GM12878 (cell line): ENCODE results near the gene NDUFC2. TPM values are rescaled to one million over a fixed set of nuclear protein-coding genes. Genes with fewer than 3 reads are reported as not detected.

Experiments
- ATAC-seq: fragments of 200-7000 bp; cut with Tn5 transposase; 3 replicates; pipeline ENCODE4 v1.9.1; 2020; ENCODE audit warnings: mild to moderate bottlenecking, moderate library complexity
- BruUV-seq: library from RNA; stranded (reverse); fragments of 400-500 nt; replicated peaks from 2 replicates; lab custom pipeline; 2021; lab: Mats Ljungman, UMichigan
- CTCF ChIA-PET: fragments of 300-600 bp; sonication (Branson Sonifier 250); formaldehyde crosslinking; extraction: SDS; loops from one replicate; lab custom pipeline; 2021; ENCODE audit warnings: inconsistent platforms; lab: Yijun Ruan, JAX
- POLR2A ChIA-PET: fragments of 350-600 bp; formaldehyde crosslinking; extraction: SDS; loops from one replicate; lab custom pipeline; 2021; ENCODE audit warnings: inconsistent platforms; lab: Charles Lee
- RAD21 ChIA-PET: fragments of 300-600 bp; sonication (Branson Sonifier 250); formaldehyde crosslinking; loops from one replicate; lab custom pipeline; 2023; ENCODE audit warnings: antibody characterized with exemption; ENCODE audit not compliant: unreplicated experiment; lab: Charles Lee
- SMC1A ChIA-PET: fragments of 300-600 bp; sonication (Branson Sonifier 250); formaldehyde crosslinking; loops from one replicate; lab custom pipeline; 2023; ENCODE audit not compliant: unreplicated experiment, uncharacterized antibody; lab: Charles Lee
- DNase-seq: peaks from one replicate; pipeline ENCODE4 v3.0.0-alpha.2; 2011; ENCODE audit warnings: low read depth, low spot score
- FAIRE-seq: peaks from 3 replicates; lab custom pipeline; 2011; peaks lifted over from hg19 to GRCh38; lab: Jason Lieb, UNC
- H2AFZ ChIP-seq: 2 replicates; pipeline ENCODE4 v1.6.0; 2011; ENCODE audit warnings: low read depth, low read length, control low read depth; ENCODE audit not compliant: control insufficient read depth
- H3K27ac ChIP-seq: 2 replicates; pipeline ENCODE4 v1.5.1; 2011; ENCODE audit warnings: control low read depth; ENCODE audit not compliant: control insufficient read depth, insufficient read depth
- H3K27me3 ChIP-seq, 2 experiments: replicated peaks in 1 of 2; 2 replicates each; pipeline versions ENCODE4 v1.6.0 to v1.6.1; 2011; ENCODE audit warnings: low read length in 1 of 2; ENCODE audit not compliant: control insufficient read depth in 2 of 2, insufficient read depth in 2 of 2
- H3K36me3 ChIP-seq, 2 experiments: 2 replicates each; pipeline ENCODE4 v1.5.1; 2011; ENCODE audit warnings: low read length in 1 of 2; ENCODE audit not compliant: control insufficient read depth in 2 of 2, insufficient read depth in 2 of 2
- H3K4me1 ChIP-seq: 2 replicates; pipeline ENCODE4 v1.6.1; 2011; ENCODE audit warnings: mild to moderate bottlenecking, low read length, moderate library complexity, mixed read lengths; ENCODE audit not compliant: control insufficient read depth, insufficient read depth
- H3K4me2 ChIP-seq: 2 replicates; pipeline ENCODE4 v1.6.0; 2011; ENCODE audit warnings: control low read depth; ENCODE audit not compliant: control insufficient read depth, insufficient read depth
- H3K4me3 ChIP-seq: fragments of 200-600 bp; sonication (generic); 2 replicates; pipeline ENCODE4 v1.5.1; 2016
- H3K79me2 ChIP-seq: 2 replicates; pipeline ENCODE4 v1.6.0; 2011; ENCODE audit warnings: low read length; ENCODE audit not compliant: control insufficient read depth, insufficient read depth
- H3K9ac ChIP-seq: 2 replicates; pipeline ENCODE4 v1.8.0; 2011; ENCODE audit warnings: low read length, control low read depth, mixed read lengths; ENCODE audit not compliant: control insufficient read depth, insufficient read depth
- H3K9me3 ChIP-seq: replicated peaks from 3 replicates; pipeline ENCODE4 v1.5.1; 2011; ENCODE audit warnings: mild to moderate bottlenecking, low read length; ENCODE audit not compliant: control insufficient read depth, insufficient read depth
- H4K20me1 ChIP-seq: 2 replicates; pipeline ENCODE4 v1.6.0; 2011; ENCODE audit not compliant: control insufficient read depth, insufficient read depth
- BCL11A ChIP-seq: IDR thresholded peaks from 2 replicates; pipeline ENCODE4 v1.6.1; 2011; ENCODE audit warnings: low read depth, low read length
- BHLHE40 ChIP-seq, 2 experiments: fragments of 450-650 bp in 1 of 2; IDR thresholded peaks; 2 replicates each; pipeline ENCODE4 v1.6.1; 2011 to 2017; ENCODE audit warnings: low read depth in 2 of 2, borderline replicate concordance in 1 of 2, improper control_type of control experiment in 1 of 2, low read length in 1 of 2, mild to moderate bottlenecking in 1 of 2
- BRCA1 ChIP-seq: IDR thresholded peaks from 2 replicates; pipeline ENCODE4 v1.6.1; 2011; ENCODE audit warnings: low read depth, low read length, improper control_type of control experiment
- CHD2 ChIP-seq: IDR thresholded peaks from 2 replicates; pipeline ENCODE4 v1.6.1; 2011; ENCODE audit warnings: low read depth, low read length, improper control_type of control experiment, borderline replicate concordance
- DPF2 ChIP-seq: fragments of 450-650 bp; IDR thresholded peaks from 2 replicates; pipeline ENCODE4 v1.6.1; 2017; ENCODE audit warnings: mild to moderate bottlenecking
- EED ChIP-seq: sonication (generic); IDR thresholded peaks from 2 replicates; pipeline ENCODE4 v1.6.1; 2016; ENCODE audit warnings: antibody characterized with exemption, low read depth
- ESRRA ChIP-seq: IDR thresholded peaks from 2 replicates; pipeline ENCODE4 v1.6.1; 2012; ENCODE audit warnings: mild to moderate bottlenecking, low read length, improper control_type of control experiment
- FOS ChIP-seq: IDR thresholded peaks from 3 replicates; pipeline ENCODE4 v1.6.1; 2011; ENCODE audit warnings: borderline replicate concordance; ENCODE audit not compliant: insufficient read length; ENCODE audit errors: extremely low read depth
- POLR2AphosphoS5 ChIP-seq: IDR thresholded peaks from 2 replicates; pipeline ENCODE4 v1.6.1; 2011; ENCODE audit warnings: mild to moderate bottlenecking, low read length, inconsistent platforms
- RUNX3 ChIP-seq: IDR thresholded peaks from 2 replicates; pipeline ENCODE4 v1.6.1; 2012; ENCODE audit warnings: low read length, inconsistent platforms
- SMAD5 ChIP-seq: IDR thresholded peaks from 2 replicates; pipeline ENCODE4 v1.6.1; 2016; ENCODE audit warnings: antibody characterized with exemption, low read depth
- SUZ12 ChIP-seq: fragments of 200-600 bp; sonication (generic); IDR thresholded peaks from one replicate; pipeline ENCODE4 v1.6.1; 2018; ENCODE audit warnings: antibody characterized with exemption, mild to moderate bottlenecking; ENCODE audit not compliant: unreplicated experiment
- TCF3 ChIP-seq: IDR thresholded peaks from 2 replicates; pipeline ENCODE4 v1.6.1; 2012; ENCODE audit warnings: low read depth, mild to moderate bottlenecking, low read length, borderline replicate concordance; ENCODE audit not compliant: insufficient read depth
- WRNIP1 ChIP-seq: IDR thresholded peaks from 2 replicates; pipeline ENCODE4 v1.6.1; 2011; ENCODE audit warnings: low read depth, low read length, improper control_type of control experiment, borderline replicate concordance
- ZZZ3 ChIP-seq: IDR thresholded peaks from 2 replicates; pipeline ENCODE4 v1.6.1; 2011; ENCODE audit warnings: low read depth; ENCODE audit not compliant: control insufficient read depth, insufficient read length
- WGBS: methylation state at CpG from one replicate; pipeline ENCODE4 v1.1.6; 2016; ENCODE audit warnings: low lambda C conversion rate; ENCODE audit not compliant: insufficient replicate concordance, insufficient coverage; ENCODE audit errors: missing lambda C conversion rate; 5-methylcytosine and 5-hydroxymethylcytosine counted together
- in situ Hi-C: fragments of 300-500 bp; cut with MboI; formaldehyde crosslinking; loops from 9 replicates; pipeline ENCODE4 v1.14.3; 2018; ENCODE audit warnings: mixed read lengths
- intact Hi-C: fragments of 100-400 bp; cut with micrococcal nuclease; formaldehyde crosslinking; loops from one replicate; pipeline ENCODE4 v1.14.2; 2022; ENCODE audit not compliant: unreplicated experiment
- polyA plus RNA-seq, 11 experiments: library from polyadenylated mRNA; depleted of rRNA in 4 of 11; unstranded in 6 of 11; stranded (reverse) in 5 of 11; fragments of >200 nt; fragmentation: Nextera tagmentation in 4 of 11; fragmentation: Illumina TruSeq in 1 of 11; extraction: Ambion mirVana in 4 of 11; extraction: Trizol in 1 of 11; gene quantifications; 1 replicate in 1 of 11; 2 replicates in 10 of 11; pipeline versions ENCODE4 v1.2.1 to v1.2.3, GENCODE V29; 2011 to 2016; ENCODE audit warnings: inconsistent platforms in 2 of 11, missing spikeins in 2 of 11, low read depth in 1 of 11
- total RNA-seq, 4 experiments: library from RNA; depleted of rRNA in 3 of 4; stranded (reverse); fragments of >200 nt in 3 of 4; fragmentation: Illumina TruSeq in 1 of 4; extraction: Trizol in 1 of 4; gene quantifications; 2 replicates each; pipeline versions ENCODE4 v1.2.1 to v1.2.3, GENCODE V29; 2013 to 2021

NDUFC2 gene
- total and polyA plus RNA-seq, 10 of the 15 experiments (the other 5 are each of a cell fraction or from before 2014, with no cell fraction given) = 103 to 529 (median 192) TPM

- Histone ChIP-seq H2AFZ (no peak overlapping the region), H3K79me2 (no peaks in the 10 kb centered on the region), H3K36me3 (no peaks in the 10 kb centered on the region), H3K9ac (no peak overlapping the region), H3K4me2 (no peak overlapping the region), H3K9me3 (no peaks in the 10 kb centered on the region), H4K20me1 (no peaks in the 10 kb centered on the region), H3K27ac (no peak overlapping the region), H3K4me3 (no peak overlapping the region), H3K4me1 (no peaks in the 10 kb centered on the region), H3K27me3 (no peaks in the 10 kb centered on the region)
- FAIRE-seq (no peak), DNase-seq (no peak), ATAC-seq (no peak)
- POLR2A ChIA-PET = no interaction called here
- no TSS peak for BruUV-seq
- RAD21 ChIA-PET = no interaction called here
- CTCF ChIA-PET = interaction anchor here (0.8 kb wide), 1 partner anchor 9 kb away, joined by 3 read pairs; no protein-coding TSS in a partner anchor
- TF ChIP-seq RUNX3 (no peak), SUZ12 (no peak), BRCA1 (no peak), EED (no peak), BHLHE40 (IDR thresholded peaks at IDR 0.05; ENCODE audit: borderline replicate concordance in 1 of 2, low read depth in 2 of 2, low read length in 1 of 2) (no peak), SMAD5 (no peak), DPF2 (no peak), TCF3 (no peak), ZZZ3 (no peak), WRNIP1 (no peak), ESRRA (no peak), FOS (no peak), POLR2AphosphoS5 (no peak), CHD2 (no peak), BCL11A (no peak)
- SMC1A ChIA-PET = no interaction called here
- in situ Hi-C loops (no loop called here), intact Hi-C loops (no loop called here)
- WGBS = 46% methylated on average over 3 of the region's 3 CpGs
Observed at GRCh38 chr11:78056093-78056492, 23.6 kb downstream of the NDUFC2 start.
